Right ventricle myocardium inferior (tissue), 1 donor: ENCODE measurements around the gene RARA. TPM values are rescaled to one million over a fixed set of nuclear protein-coding genes. Genes with fewer than 3 reads are reported as not detected.
"Not testable (repeated sequence)": the region's sequence is repeated elsewhere in the genome, so short reads cannot be mapped to it uniquely, and the experiment has no call there.

Source experiments
- ATAC-seq: fragments of 200-7000 bp; cut with Tn5 transposase; one replicate; pipeline ENCODE4 v1.9.1; 2020; ENCODE audit warnings: mild to moderate bottlenecking, moderate library complexity
- DNase-seq: peaks from one replicate; pipeline ENCODE4 v3.0.0; 2021; ENCODE audit errors: missing footprints
- intact Hi-C: fragments of 100-400 bp; cut with DNase I; formaldehyde crosslinking; loops from one replicate; pipeline ENCODE4 v1.11.0; 2022
- total RNA-seq: library from RNA; stranded (reverse); fragmentation: NEBNext Ultra II Directional; extraction: Animal tissue kit (Norgen Biotek cat#: 25700); gene quantifications from one replicate; pipeline ENCODE4 v1.2.1, GENCODE V29; 2021
- donor health status: DM: no; HTN: yes; CAD: no; lungs with severe emphysema.

Gene RARA
- total RNA-seq, 1 donor from 2014 or later = 17.9 TPM

- ATAC-seq (no peak), DNase-seq (no peak)
- intact Hi-C loops = no loop called here
Observed at GRCh38 chr17:40360091-40360490, 51.1 kb downstream of the RARA start.

- no peak for ATAC-seq
- intact Hi-C loops = no loop called here
- no peak for DNase-seq
Observed at GRCh38 chr17:40361063-40361924, 52.3 kb downstream of the RARA start.

DNA sequence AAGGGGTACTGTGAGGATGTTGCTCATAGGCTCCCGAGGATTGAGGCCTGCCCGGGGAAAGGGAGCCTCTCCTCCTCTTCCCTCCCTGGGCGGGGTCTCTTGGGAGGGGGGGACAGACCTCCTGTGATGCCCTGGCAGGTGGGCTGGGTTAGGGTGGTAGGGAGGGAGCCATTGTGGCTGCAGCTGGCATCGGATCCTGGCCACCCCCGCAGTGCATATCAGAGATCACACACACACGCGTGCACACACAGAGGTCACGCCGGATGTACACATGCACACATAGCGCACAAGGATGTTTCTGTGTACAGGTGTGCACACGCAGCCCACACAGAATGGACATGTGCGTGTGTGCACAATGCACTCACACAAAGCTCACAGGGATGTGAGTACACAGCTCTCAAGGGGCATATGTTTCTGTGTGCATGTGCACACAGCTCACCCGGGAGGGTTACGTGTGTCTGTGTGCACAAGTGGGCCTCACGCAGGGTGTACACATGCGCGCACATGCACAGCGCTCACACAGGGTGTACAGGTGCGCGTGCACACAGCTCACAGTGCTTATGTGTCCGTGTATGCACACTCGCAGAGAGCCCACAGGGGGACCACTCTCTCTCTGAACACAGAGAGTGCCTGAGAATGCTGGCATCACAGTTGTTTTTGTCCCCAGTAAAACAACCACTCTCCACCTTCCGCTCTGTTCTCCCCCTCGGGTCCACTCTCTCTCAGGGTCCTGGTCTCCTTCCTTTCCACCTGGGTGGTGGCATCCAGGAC is 53.1 kb downstream of the RARA start:
- ATAC-seq (no peak), DNase-seq (no peak)

DNA sequence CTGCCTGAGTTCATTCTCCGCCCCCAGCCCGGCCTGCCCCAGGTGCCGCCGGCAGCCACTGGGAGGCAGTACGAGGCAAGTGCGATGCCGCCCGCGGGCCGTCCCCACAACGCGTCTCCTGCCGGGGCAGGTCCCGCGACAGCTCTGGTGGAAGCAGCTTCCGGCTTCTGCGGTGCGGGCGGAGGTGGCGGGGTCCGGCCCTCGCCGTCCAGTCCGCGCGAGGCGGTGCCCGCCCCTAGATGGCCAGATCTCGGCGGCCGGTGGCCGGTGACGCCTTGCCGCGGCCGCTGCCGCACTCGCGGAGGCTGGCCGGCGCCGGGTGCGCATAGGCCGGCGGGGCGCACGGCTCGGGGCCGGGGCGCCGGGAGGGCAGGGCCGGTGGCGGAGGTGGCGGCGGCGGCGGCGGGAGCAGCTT is 53.7 kb downstream of the RARA start:
- peak; percentile 87 for DNase-seq
- peak; percentile 14 for ATAC-seq
- intact Hi-C loops = no loop called here

More for the DNA sequence above, 53.1 kb downstream of the RARA start:
- intact Hi-C loops = no loop called here

DNA sequence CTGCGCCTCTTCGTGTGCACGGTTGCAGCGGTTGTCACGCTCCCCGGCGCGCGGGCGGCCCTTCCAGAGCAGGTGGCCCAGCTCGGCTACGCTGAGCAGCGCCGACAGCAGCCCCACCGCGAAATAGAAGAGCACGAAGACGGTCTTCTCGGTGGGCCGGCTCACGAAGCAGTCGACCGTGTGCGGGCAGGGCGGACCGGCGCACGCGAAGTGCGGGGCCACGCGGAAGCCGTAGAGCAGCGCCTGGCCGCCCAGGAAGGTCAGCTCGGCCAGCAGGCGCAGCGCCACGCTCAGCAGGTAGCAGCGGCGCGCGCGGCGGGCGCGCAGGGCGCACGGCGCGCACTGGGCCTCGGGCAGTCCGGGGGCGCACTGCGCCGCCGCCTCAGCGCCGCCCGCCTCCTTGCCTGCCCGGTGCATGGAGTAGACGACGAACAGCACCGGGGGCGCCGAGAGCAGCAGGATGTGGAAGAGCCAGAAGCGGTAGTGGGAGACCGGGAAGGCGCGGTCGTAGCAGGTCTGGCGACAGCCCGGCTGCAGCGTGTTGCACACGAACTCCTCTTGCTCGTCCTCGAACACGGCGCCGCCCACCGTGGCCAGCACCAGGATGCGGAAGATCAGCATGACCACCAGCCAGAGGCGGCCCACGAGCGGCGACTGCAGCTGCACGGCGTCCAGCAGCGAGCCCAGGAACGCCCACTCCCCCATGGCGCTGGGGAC is 54.3 kb downstream of the RARA start:
- ATAC-seq = no peak

DNA sequence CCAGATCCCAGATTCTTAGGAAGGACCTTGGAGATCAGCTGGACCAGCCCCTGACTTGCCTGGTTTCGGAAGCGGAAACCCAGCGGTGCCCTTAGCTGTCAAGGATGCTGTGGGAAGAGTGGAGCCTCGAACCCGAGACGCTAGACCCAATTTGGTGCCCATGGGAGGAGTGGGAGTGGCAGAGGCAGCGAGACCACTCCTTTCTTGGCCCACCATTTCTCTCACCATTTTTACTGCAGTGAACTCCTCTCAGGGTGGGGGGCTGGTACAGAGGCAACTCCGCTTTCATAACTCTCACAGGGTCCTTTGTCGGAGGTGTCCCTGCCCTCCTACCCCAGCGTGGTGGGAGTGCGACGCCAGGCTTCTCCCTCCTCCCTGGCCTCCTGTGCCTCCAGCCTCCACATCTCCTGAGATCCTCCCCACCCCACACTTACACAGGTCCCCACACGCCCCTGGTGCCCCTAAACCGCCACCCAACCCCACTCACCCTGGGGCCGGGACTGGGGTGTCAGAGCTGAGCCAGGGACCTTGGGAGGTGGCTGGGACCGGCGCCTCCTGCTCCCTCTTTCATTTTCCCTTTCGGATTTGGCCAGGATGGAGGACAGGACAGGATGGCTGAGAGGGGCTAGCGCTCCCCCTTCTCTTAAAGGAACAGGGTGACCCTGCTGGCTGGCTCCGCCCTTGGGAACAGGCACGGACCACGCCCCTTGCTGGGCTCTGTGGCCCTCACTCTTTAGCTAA is 55.3 kb downstream of the RARA start, which contains the start of gene GJD3:
TSS of gene GJD3 (minus strand) at position 617 of the 741 bp plus-strand sequence. CDS start 922 bp downstream, outside the sequence.
- ATAC-seq = no peak
- no peak for DNase-seq
- intact Hi-C loops = no loop called here

More for the DNA sequence above, 54.3 kb downstream of the RARA start:
- no peak for DNase-seq
- intact Hi-C loops = no loop called here

- intact Hi-C loops = no loop called here
Observed at GRCh38 chr17:40364906-40365305, 55.9 kb downstream of the RARA start.

GRCh38 chr17:40366076-40366860 is 57.3 kb downstream of the RARA start:
- intact Hi-C loops = no loop called here
- ATAC-seq = no peak
- DNase-seq = no peak

More at GRCh38 chr17:40364906-40365305, 55.9 kb downstream of the RARA start:
- DNase-seq (no peak), ATAC-seq (no peak)

- ATAC-seq = no peak
- DNase-seq = no peak
- intact Hi-C loops = no loop called here
Observed at GRCh38 chr17:40366861-40367518, 58.0 kb downstream of the RARA start.

DNA sequence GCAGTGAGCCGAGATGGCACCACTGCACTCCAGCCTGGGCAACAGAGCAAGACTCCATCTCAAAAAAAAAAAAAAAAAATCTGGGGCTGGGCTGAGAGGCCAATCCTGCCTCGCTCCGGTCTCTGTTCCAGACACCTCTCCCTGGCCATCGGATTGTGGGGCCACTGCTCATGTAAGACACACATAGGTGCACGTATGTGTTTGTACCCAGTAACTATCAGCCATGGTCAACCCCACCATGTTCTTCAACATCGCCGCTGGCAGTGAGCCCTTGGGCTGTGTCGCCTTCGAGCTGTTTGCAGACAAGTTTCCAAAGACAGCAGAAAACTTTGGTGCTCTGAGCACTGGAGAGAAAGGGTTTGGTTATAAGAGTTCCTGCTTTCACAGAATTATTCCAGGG is 58.7 kb downstream of the RARA start:
- DNase-seq, ATAC-seq, intact Hi-C loops: not testable (repeated sequence)

DNA sequence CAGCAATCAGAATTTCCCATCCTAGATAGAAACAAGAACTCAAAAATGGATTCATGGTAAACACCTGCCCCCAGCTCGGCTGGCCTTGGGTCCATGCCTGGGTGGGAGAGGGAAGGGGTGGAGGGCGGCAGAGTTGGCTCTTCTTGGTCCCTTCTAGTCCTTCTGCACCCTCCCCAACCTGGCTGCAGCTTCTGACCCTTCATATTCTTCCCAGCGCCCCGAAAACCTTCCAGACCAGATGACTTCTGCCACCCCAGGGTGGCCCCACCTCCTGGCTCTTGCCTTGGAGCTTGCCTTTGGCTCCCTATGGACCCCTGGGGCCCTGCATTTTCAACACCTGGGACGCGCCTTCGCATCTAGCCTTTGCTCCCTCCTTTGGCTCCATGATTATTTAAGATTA is 60.9 kb downstream of the RARA start:
- no peak for DNase-seq
- intact Hi-C loops = no loop called here
- ATAC-seq = no peak

GRCh38 chr17:40371261-40371929 is 62.4 kb downstream of the RARA start:
- DNase-seq (no peak), ATAC-seq (no peak)
- intact Hi-C loops = no loop called here

- intact Hi-C loops = no loop called here
- ATAC-seq = no peak
- no peak for DNase-seq
Observed at GRCh38 chr17:40372031-40372430, 63.1 kb downstream of the RARA start.

- ATAC-seq, DNase-seq, intact Hi-C loops: not testable (repeated sequence)
Observed at GRCh38 chr17:40372644-40373043, 63.7 kb downstream of the RARA start.

GRCh38 chr17:40373324-40373723 is 64.3 kb downstream of the RARA start:
- DNase-seq (no peak), ATAC-seq (no peak)
- intact Hi-C loops = no loop called here

DNA sequence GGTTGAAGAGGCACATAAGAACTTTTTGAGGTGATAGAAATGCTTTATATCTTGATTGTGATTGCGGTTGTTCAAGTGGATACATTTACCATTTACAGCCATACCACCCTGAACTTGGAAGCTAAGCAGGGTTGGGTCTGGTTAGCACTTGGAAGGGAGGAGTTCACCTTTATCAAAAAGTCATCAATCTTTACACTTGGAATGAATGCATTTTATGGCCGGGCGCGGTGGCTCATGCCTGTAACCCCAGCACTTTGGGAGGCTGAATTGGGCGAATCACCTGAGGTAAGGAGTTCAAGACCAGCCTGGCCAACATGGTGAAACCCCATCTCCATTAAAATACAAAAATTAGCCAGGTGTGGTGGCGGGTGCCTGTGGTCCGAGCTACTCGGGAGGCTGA is 65.0 kb downstream of the RARA start:
- DNase-seq (no peak), ATAC-seq (no peak)
- intact Hi-C loops = no loop called here
